SK-N-SH (cell line): ENCODE results near the gene TMEM229A. TPM values are rescaled to one million over a fixed set of nuclear protein-coding genes. Genes with fewer than 3 reads are reported as not detected.

Experiments
- CTCF ChIA-PET: fragments of 300-600, 350-600 bp; formaldehyde crosslinking; extraction: SDS; loops from one replicate; lab custom pipeline; 2021; lab: Yijun Ruan, JAX
- POLR2A ChIA-PET: fragments of 350-600 bp; sonication (Branson Sonifier 250); formaldehyde crosslinking; extraction: SDS; loops from one replicate; lab custom pipeline; 2020; ENCODE audit warnings: antibody characterized with exemption, inconsistent platforms; lab: Yijun Ruan, JAX
- DNase-seq: peaks from one replicate; pipeline ENCODE4 v3.0.0; 2012
- H2AFZ ChIP-seq: fragments of 200-600 bp; sonication (generic); 2 replicates; pipeline ENCODE4 v1.8.1; 2016; ENCODE audit warnings: antibody characterized with exemption, mild to moderate bottlenecking, low read depth
- H3F3A ChIP-seq: fragments of 200-600 bp; sonication (generic); replicated peaks from 2 replicates; pipeline ENCODE3; 2016; ENCODE audit warnings: antibody characterized with exemption, mild to moderate bottlenecking; ENCODE audit not compliant: insufficient read depth
- H3K27ac ChIP-seq, 2 experiments: fragments of 200-500 bp in 1 of 2; fragments of 200-600 bp in 1 of 2; sonication (Bioruptor generic) in 1 of 2; sonication (generic), shearing (Covaris generic) in 1 of 2; 2 replicates each; pipeline versions ENCODE4 v1.5.1 to v1.6.1; 2014 to 2016; ENCODE audit warnings: low read depth in 2 of 2, inconsistent platforms in 1 of 2, low read length in 1 of 2, mild to moderate bottlenecking in 1 of 2, mixed read lengths in 1 of 2
- H3K27me3 ChIP-seq: fragments of 200-600 bp; sonication (generic), shearing (Covaris generic); 2 replicates; pipeline ENCODE4 v1.6.1; 2016; ENCODE audit warnings: mixed run types; ENCODE audit not compliant: insufficient read depth
- H3K36me3 ChIP-seq, 2 experiments: fragments of 200-500 bp in 1 of 2; fragments of 200-600 bp in 1 of 2; sonication (Bioruptor generic) in 1 of 2; sonication (generic) in 1 of 2; replicated peaks in 1 of 2; 2 replicates each; pipeline versions ENCODE3 to v1.5.1; 2014 to 2016; ENCODE audit warnings: low read length in 1 of 2, mild to moderate bottlenecking in 1 of 2; ENCODE audit not compliant: insufficient read depth in 2 of 2, control insufficient read depth in 1 of 2
- H3K4me1 ChIP-seq, 2 experiments: fragments of 200-500 bp in 1 of 2; fragments of 200-600 bp in 1 of 2; sonication (Bioruptor generic) in 1 of 2; sonication (generic), shearing (Covaris generic) in 1 of 2; 2 replicates each; pipeline versions ENCODE4 v1.5.1 to v1.6.1; 2014 to 2016; ENCODE audit warnings: low read depth in 1 of 2, low read length in 1 of 2, mixed run types in 1 of 2; ENCODE audit not compliant: insufficient read depth in 2 of 2, control insufficient read depth in 1 of 2
- H3K4me2 ChIP-seq: fragments of 200-600 bp; sonication (generic), shearing (Covaris generic); 2 replicates; pipeline ENCODE4 v1.6.1; 2017; ENCODE audit warnings: mixed run types
- H3K4me3 ChIP-seq, 2 experiments: fragments of 200-500 bp in 1 of 2; fragments of 200-600 bp in 1 of 2; sonication (Bioruptor generic) in 1 of 2; sonication (generic), shearing (Covaris generic) in 1 of 2; 2 replicates each; pipeline versions ENCODE4 v1.5.1 to v1.8.1; 2014 to 2016; ENCODE audit warnings: low read depth in 2 of 2, inconsistent platforms in 1 of 2, low read length in 1 of 2, mild to moderate bottlenecking in 1 of 2, mixed read lengths in 1 of 2, moderate library complexity in 1 of 2
- H3K79me2 ChIP-seq: fragments of 200-600 bp; sonication (generic); 2 replicates; pipeline ENCODE4 v1.8.1; 2017; ENCODE audit warnings: mild to moderate bottlenecking; ENCODE audit not compliant: insufficient read depth
- H3K9ac ChIP-seq: fragments of 200-600 bp; sonication (generic); 2 replicates; pipeline ENCODE4 v1.6.1; 2017; ENCODE audit warnings: mixed run types
- H3K9me2 ChIP-seq: fragments of 200-600 bp; sonication (generic); 2 replicates; pipeline ENCODE4 v1.6.1; 2017; ENCODE audit warnings: mixed run types
- H3K9me3 ChIP-seq: fragments of 200-600 bp; sonication (generic); 2 replicates; pipeline ENCODE4 v1.6.1; 2017; ENCODE audit warnings: mixed run types, mild to moderate bottlenecking, moderate library complexity
- H4K20me1 ChIP-seq: fragments of 200-600 bp; sonication (generic); 2 replicates; pipeline ENCODE4 v1.6.1; 2017; ENCODE audit warnings: mild to moderate bottlenecking, mixed run types; ENCODE audit not compliant: insufficient read depth
- CHD2 ChIP-seq: fragments of 150-350 bp; IDR thresholded peaks from 2 replicates; pipeline ENCODE4 v1.6.1; 2018; ENCODE audit warnings: low read length; ENCODE audit not compliant: partially characterized antibody
- ELF1 ChIP-seq: IDR thresholded peaks from 2 replicates; pipeline ENCODE4 v1.4.0; 2012
- EP300 ChIP-seq, 2 experiments: IDR thresholded peaks; 2 replicates each; pipeline versions ENCODE4 v1.4.0 to v1.6.1; 2012; ENCODE audit warnings: borderline replicate concordance in 1 of 2, low read depth in 1 of 2, low read length in 1 of 2
- EZH2phosphoT487 ChIP-seq: fragments of 200-600 bp; sonication (generic); IDR thresholded peaks from 2 replicates; pipeline ENCODE4 v1.6.1; 2017; ENCODE audit warnings: low read depth, mixed run types, mild to moderate bottlenecking, antibody characterized with exemption, moderate library complexity, borderline replicate concordance
- FOSL2 ChIP-seq: IDR thresholded peaks from 2 replicates; pipeline ENCODE4 v1.4.0; 2012; ENCODE audit warnings: low read depth, mild to moderate bottlenecking, moderate library complexity, borderline replicate concordance
- FOXJ3 ChIP-seq: sonication (generic); formaldehyde crosslinking; IDR thresholded peaks from 2 replicates; pipeline ENCODE4 v1.5.1; 2020; ENCODE audit warnings: mild to moderate bottlenecking, missing genetic modification reagents
- FOXM1 ChIP-seq: IDR thresholded peaks from 2 replicates; pipeline ENCODE4 v1.4.0; 2012; ENCODE audit warnings: low read depth, mild to moderate bottlenecking
- NFIC ChIP-seq: IDR thresholded peaks from 2 replicates; pipeline ENCODE4 v1.4.0; 2012; ENCODE audit warnings: borderline replicate concordance
- POLR2AphosphoS5 ChIP-seq: IDR thresholded peaks from 2 replicates; pipeline ENCODE4 v1.6.1; 2012; ENCODE audit warnings: low read depth, low read length
- RAD21 ChIP-seq: IDR thresholded peaks from 2 replicates; pipeline ENCODE4 v1.6.1; 2012; ENCODE audit warnings: mild to moderate bottlenecking, low read length
- RCOR1 ChIP-seq: fragments of 150-350 bp; IDR thresholded peaks from 2 replicates; pipeline ENCODE4 v1.6.1; 2017; ENCODE audit warnings: antibody characterized with exemption, low read length
- RXRA ChIP-seq: IDR thresholded peaks from 2 replicates; pipeline ENCODE4 v1.4.0; 2012; ENCODE audit warnings: low read depth, mild to moderate bottlenecking, borderline replicate concordance
- SMC3 ChIP-seq: IDR thresholded peaks from 2 replicates; pipeline ENCODE4 v1.6.1; 2012; ENCODE audit warnings: low read depth, low read length, improper control_type of control experiment
- TAF1 ChIP-seq: IDR thresholded peaks from 2 replicates; pipeline ENCODE4 v1.6.1; 2012; ENCODE audit warnings: low read depth, mild to moderate bottlenecking, low read length, moderate library complexity, borderline replicate concordance
- WGBS: methylation state at CpG from one replicate; pipeline ENCODE4 v1.1.6; 2017; ENCODE audit warnings: low lambda C conversion rate; 5-methylcytosine and 5-hydroxymethylcytosine counted together
- polyA plus RNA-seq, 3 experiments: library from polyadenylated mRNA; depleted of rRNA; stranded (reverse); fragments of >200 nt; gene quantifications; 2 replicates each; pipeline ENCODE4 v1.2.3, GENCODE V29; 2012
- TF ChIP-seq, protein P1 (sequence below): IDR thresholded peaks from 2 replicates; pipeline ENCODE4 v1.4.0; 2012; ENCODE audit warnings: low read depth, borderline replicate concordance
- TF ChIP-seq, protein P2 (sequence below): fragments of 150-350 bp; IDR thresholded peaks from 2 replicates; pipeline ENCODE4 v1.6.1; 2017; ENCODE audit warnings: antibody characterized with exemption, low read length, low read depth, borderline replicate concordance
- TF ChIP-seq, protein P3 (sequence below): IDR thresholded peaks from 2 replicates; pipeline ENCODE4 v1.4.0; 2012; ENCODE audit warnings: low read depth

TMEM229A gene
- polyA plus RNA-seq, 1 of the 3 experiments (the other 2 are of a cell fraction): 0.35 TPM

DNA sequence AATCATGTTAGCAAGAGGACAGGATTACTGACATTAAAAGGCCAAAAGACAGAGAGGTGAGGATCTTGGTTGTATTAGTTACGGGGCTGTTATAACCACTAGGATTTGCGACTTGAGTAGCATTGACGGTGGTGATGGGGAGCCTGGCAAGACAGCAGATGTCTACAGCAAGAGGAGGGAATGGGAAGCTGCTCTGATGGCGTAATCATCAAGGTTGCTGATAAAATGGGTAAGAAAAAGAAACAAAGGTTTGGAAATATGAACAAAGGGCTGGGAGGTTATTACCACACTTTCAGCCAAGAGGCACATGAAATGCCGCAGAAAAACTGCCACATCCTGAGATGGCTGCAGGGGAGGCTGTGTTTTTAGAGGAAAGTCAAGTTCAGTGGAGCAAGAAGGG is 33.9 kb downstream of the TMEM229A start:
- H2AFZ ChIP-seq: no peak overlapping the region
- no peak overlapping the region for H3K9ac ChIP-seq
- H3K4me1 ChIP-seq: no peaks in the 10 kb centered on the region
- 47% methylated on average over 5 of the region's 5 CpGs for WGBS
- H3K4me3 ChIP-seq: no peak overlapping the region
- CTCF ChIA-PET: no interaction called here
- H3K36me3 ChIP-seq: no peaks in the 10 kb centered on the region
- H3K9me2 ChIP-seq: no peaks in the 10 kb centered on the region
- TF ChIP-seq RXRA: no peak
- TF ChIP-seq SMC3: no peak
- no peak for TF ChIP-seq FOXM1
- TF ChIP-seq CHD2: no peak
- no peak for TF ChIP-seq ELF1
- no peak for TF ChIP-seq RCOR1
- TF ChIP-seq FOSL2: no peak
- TF ChIP-seq RAD21: no peak
- TF ChIP-seq, protein P1, sequence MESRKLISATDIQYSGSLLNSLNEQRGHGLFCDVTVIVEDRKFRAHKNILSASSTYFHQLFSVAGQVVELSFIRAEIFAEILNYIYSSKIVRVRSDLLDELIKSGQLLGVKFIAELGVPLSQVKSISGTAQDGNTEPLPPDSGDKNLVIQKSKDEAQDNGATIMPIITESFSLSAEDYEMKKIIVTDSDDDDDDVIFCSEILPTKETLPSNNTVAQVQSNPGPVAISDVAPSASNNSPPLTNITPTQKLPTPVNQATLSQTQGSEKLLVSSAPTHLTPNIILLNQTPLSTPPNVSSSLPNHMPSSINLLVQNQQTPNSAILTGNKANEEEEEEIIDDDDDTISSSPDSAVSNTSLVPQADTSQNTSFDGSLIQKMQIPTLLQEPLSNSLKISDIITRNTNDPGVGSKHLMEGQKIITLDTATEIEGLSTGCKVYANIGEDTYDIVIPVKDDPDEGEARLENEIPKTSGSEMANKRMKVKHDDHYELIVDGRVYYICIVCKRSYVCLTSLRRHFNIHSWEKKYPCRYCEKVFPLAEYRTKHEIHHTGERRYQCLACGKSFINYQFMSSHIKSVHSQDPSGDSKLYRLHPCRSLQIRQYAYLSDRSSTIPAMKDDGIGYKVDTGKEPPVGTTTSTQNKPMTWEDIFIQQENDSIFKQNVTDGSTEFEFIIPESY: no peak
- no peak for TF ChIP-seq POLR2AphosphoS5
- TF ChIP-seq, protein P2, sequence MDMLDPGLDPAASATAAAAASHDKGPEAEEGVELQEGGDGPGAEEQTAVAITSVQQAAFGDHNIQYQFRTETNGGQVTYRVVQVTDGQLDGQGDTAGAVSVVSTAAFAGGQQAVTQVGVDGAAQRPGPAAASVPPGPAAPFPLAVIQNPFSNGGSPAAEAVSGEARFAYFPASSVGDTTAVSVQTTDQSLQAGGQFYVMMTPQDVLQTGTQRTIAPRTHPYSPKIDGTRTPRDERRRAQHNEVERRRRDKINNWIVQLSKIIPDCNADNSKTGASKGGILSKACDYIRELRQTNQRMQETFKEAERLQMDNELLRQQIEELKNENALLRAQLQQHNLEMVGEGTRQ: no peak
- TF ChIP-seq TAF1: no peak
- TF ChIP-seq EP300 (IDR thresholded peaks at IDR 0.05; ENCODE audit: borderline replicate concordance in 1 of 2, low read depth in 1 of 2, low read length in 1 of 2): no peak
- TF ChIP-seq, protein P3, sequence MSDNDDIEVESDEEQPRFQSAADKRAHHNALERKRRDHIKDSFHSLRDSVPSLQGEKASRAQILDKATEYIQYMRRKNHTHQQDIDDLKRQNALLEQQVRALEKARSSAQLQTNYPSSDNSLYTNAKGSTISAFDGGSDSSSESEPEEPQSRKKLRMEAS: no peak
- H3K4me2 ChIP-seq: no peak overlapping the region
- DNase-seq: no peak
- H4K20me1 ChIP-seq: no peaks in the 10 kb centered on the region
- no peaks in the 10 kb centered on the region for H3K9me3 ChIP-seq
- H3K79me2 ChIP-seq: no peaks in the 10 kb centered on the region
- no peaks in the 10 kb centered on the region for H3K27me3 ChIP-seq
- H3F3A ChIP-seq: no peaks in the 10 kb centered on the region
- H3K27ac ChIP-seq: no peak overlapping the region
- POLR2A ChIA-PET: no interaction called here

DNA sequence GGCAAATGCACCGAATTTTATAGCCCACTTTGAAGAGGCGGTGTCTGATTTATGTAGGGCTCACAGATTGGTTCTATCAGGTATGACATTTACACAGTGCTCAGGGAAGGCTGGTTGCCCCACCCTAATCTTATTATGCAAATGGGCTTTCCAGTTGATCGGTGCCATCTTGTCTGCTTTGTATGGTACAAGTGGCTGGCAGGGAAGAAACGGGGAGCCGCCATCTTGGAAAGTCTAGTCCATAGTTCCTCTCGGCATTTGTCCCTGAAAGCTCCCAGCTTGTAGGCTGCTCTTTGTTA is 36.6 kb downstream of the TMEM229A start:
- no peaks in the 10 kb centered on the region for H3K79me2 ChIP-seq

More for the DNA sequence above, 36.6 kb downstream of the TMEM229A start:
- Histone ChIP-seq H4K20me1 (no peaks in the 10 kb centered on the region), H3K4me2 (no peak overlapping the region), H3F3A (no peaks in the 10 kb centered on the region), H3K4me3 (no peak overlapping the region), H3K4me1 (no peaks in the 10 kb centered on the region), H3K27ac (no peak overlapping the region), H3K36me3 (no peaks in the 10 kb centered on the region), H3K9me3 (no peaks in the 10 kb centered on the region), H3K9me2 (no peaks in the 10 kb centered on the region), H3K27me3 (no peaks in the 10 kb centered on the region), H3K9ac (no peak overlapping the region), H2AFZ (no peak overlapping the region)
- POLR2A ChIA-PET: no interaction called here
- WGBS: 74% methylated on average over 6 of the region's 6 CpGs
- no peak for TF ChIP-seq FOXM1
- no peak for TF ChIP-seq TAF1
- TF ChIP-seq NFIC: no peak
- no peak for TF ChIP-seq EZH2phosphoT487
- TF ChIP-seq FOXJ3: no peak
- TF ChIP-seq RAD21: no peak
- TF ChIP-seq, protein P1: no peak
- CTCF ChIA-PET: no interaction called here
- no peak for DNase-seq
